Bronchial epithelial cell (primary cell): ENCODE results near the gene HMX1. TPM values are rescaled to one million over a fixed set of nuclear protein-coding genes. Genes with fewer than 3 reads are reported as not detected.

Source experiments
- DNase-seq: peaks from one replicate; pipeline ENCODE4 v3.0.0-alpha.2; 2010; ENCODE audit warnings: low read depth
- FAIRE-seq: peaks from 2 replicates; lab custom pipeline; 2011; peaks lifted over from hg19 to GRCh38; lab: Jason Lieb, UNC
- H3K27me3 ChIP-seq: 2 replicates; pipeline ENCODE4 v1.5.1; 2011; ENCODE audit warnings: low read length; ENCODE audit not compliant: control insufficient read depth, insufficient read depth
- H3K36me3 ChIP-seq: 2 replicates; pipeline ENCODE4 v1.5.1; 2011; ENCODE audit warnings: low read length; ENCODE audit not compliant: control insufficient read depth, insufficient read depth
- H3K4me3 ChIP-seq: 2 replicates; pipeline ENCODE4 v1.5.1; 2011; ENCODE audit warnings: mild to moderate bottlenecking, low read depth, low read length, control low read depth
- CTCF ChIP-seq: IDR thresholded peaks from 2 replicates; pipeline ENCODE4 v1.5.1; 2011; ENCODE audit warnings: mild to moderate bottlenecking, moderate library complexity, low read length, control low read depth, inconsistent platforms; ENCODE audit not compliant: insufficient read depth, severe bottlenecking
- total RNA-seq: library from RNA; depleted of rRNA; stranded (reverse); fragments of >200 nt; gene quantifications from 2 replicates; pipeline ENCODE4 v1.2.1, GENCODE V29; 2014

Gene HMX1
- total RNA-seq, 1 donor from 2014 or later, result not detected

DNA sequence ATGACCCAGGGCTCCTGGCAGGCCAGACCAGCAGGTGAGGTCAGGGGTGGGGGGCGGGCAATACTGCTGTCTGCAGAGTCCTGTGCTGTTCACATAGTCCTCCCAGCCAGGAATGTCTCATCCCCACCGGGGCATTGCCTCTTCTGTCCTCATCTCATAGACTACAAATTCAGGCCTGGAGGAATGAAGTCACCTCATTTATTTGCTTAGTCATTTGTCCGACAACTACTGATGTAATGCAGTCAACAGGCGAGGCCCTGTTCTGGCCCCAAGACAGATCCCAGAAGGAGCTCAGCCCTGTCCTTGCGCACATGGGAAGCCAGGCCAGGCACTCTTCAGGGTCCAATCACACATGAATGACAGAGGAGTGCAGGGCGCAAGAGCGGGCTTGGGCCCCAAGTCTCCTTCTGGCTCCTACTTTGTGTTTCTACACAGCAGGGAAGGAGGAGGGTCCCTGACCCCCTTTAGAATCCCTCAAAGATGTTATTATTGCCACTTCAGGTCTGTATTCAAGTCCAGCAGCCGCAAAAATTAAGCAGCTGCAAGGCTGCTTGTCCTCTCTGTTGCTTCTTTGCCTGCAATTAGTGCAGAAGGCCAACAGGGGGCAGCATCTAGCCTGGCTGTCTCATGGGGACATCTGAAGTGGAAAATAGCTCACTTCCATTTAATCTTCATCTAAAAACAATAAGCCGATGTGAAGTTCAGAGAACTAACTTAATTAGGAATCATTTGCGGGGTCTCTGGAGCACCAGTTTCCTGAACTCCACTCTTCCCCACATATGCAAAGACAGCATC is 15.2 kb upstream of the HMX1 start:
- Histone ChIP-seq H3K27me3 (peaks cover 20% of the 10 kb centered on the region), H3K36me3 (no peaks in the 10 kb centered on the region), H3K4me3 (no peak overlapping the region)
- DNase-seq (no peak), FAIRE-seq (no peak)
- TF ChIP-seq CTCF, result peak; percentile 12

DNA sequence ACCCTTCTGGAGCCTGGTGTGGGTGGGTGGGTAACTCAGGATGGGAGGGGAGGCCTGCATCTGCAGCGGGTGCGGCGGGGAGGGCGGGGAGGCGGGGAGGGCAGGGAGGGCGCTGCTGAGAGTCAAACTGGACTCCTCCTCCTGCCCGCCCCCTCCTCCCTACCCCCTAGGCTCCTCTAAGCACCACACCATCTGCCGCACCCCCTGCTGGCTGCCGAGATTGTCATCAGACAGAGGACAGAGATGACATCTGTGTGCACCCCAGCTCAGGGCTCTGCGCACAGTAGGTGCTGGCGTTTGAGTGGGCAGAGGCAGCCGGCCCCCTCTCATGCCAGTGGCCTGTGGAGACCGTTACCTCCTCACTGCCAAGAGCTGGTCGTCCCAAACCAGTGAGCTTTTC is 10.6 kb upstream of the HMX1 start:
- Histone ChIP-seq H3K36me3 (no peaks in the 10 kb centered on the region), H3K27me3 (peaks cover 5% of the 10 kb centered on the region), H3K4me3 (no peak overlapping the region)
- no peak for TF ChIP-seq CTCF
- FAIRE-seq, result no peak
- DNase-seq, result no peak

DNA sequence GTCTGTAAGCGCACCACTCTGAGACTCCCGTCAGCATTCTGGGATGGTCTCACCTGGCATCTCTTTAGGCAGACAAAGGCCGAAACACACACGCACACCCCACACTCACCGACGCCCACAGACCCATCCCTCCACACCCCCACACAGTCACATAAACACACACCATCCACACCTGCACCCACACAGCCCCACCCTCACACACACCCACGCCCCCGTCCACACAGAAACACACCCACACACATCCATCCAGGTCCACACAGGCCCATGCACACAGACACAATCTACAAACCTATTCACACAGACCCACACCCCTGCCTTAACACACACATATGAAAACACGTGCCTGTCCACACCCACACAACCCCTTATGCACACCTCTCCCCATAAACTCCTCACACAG is 9.2 kb upstream of the HMX1 start:
- Histone ChIP-seq H3K36me3 (no peaks in the 10 kb centered on the region), H3K27me3 (peaks cover 14% of the 10 kb centered on the region), H3K4me3 (no peak overlapping the region)
- no peak for TF ChIP-seq CTCF
- DNase-seq (no peak), FAIRE-seq (no peak)

DNA sequence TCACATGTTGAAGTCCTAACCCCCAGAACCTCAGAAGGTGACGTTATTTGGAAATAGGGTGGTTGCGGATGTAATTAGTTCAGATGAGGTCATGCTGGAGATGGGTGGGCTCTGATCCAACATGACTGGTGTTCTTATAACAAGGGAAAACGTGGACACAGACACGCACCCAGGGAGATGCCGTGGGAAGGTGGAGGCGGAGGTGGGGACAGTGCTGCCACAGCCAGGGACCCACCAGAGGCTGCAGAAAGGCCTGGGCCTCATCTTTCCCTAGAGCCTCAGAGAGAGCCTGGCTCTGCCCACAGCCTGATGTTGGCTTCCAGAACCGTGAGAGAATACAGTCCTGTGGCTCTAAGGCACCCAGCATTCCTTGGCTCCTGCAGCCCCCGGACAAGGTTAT is 7.9 kb upstream of the HMX1 start:
- no peak overlapping the region for H3K4me3 ChIP-seq
- H3K27me3 ChIP-seq, result peaks cover 24% of the 10 kb centered on the region
- TF ChIP-seq CTCF, result no peak
- no peak for DNase-seq
- H3K36me3 ChIP-seq, result no peaks in the 10 kb centered on the region
- FAIRE-seq, result no peak

DNA sequence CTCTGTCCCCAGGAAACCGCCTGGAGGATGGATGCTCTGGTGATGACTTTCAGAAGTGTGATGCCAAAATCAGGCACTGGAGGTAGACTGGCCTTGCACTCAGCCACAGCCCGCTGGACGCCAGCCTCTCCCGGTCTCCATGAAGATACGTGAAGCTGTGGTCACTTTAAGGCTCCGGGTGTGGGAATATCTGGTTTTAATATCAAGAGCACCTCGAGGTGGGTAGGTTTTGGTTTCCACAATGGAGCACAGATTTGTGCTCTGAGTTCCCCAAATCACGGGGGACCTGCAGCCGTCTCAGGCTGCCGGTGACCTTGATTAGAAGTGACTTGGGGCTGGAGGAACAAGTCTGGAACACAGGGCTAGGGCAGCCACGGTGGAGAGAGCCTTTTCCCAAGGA is 6.8 kb upstream of the HMX1 start:
- FAIRE-seq (no peak), DNase-seq (no peak)
- H3K4me3 ChIP-seq, result no peak overlapping the region
- H3K27me3 ChIP-seq, result peaks cover 34% of the 10 kb centered on the region
- no peaks in the 10 kb centered on the region for H3K36me3 ChIP-seq
- TF ChIP-seq CTCF, result no peak

- no peak for TF ChIP-seq CTCF
- Histone ChIP-seq H3K36me3 (no peaks in the 10 kb centered on the region), H3K4me3 (no peak overlapping the region), H3K27me3 (peaks cover 38% of the 10 kb centered on the region)
- FAIRE-seq (no peak), DNase-seq (no peak)
Observed at GRCh38 chr4:8877780-8878040, 6.1 kb upstream of the HMX1 start.
